NCI-H1436 treated with DMSO at 0.1 percent for 48 hours (cell line): ENCODE data around the gene PLA2G1B.
A peak's percentile ranks its signal among the peaks of the same experiment; 100 is the strongest.

Source experiments
- DNase-seq: peaks from one replicate; lab custom pipeline; 2025; lab: John Stamatoyannopoulos, UW

The PLA2G1B gene

GRCh38 chr12:120327593-120327992 lies at the start of gene PLA2G1B:
TSS of gene PLA2G1B (minus strand) at chr12:120327779. CDS start at chr12:120327753, 26 bp downstream.
- no peak for DNase-seq

GRCh38 chr12:120376934-120377572 lies 49.5 kb upstream of the PLA2G1B start:
- DNase-seq: no peak

DNA sequence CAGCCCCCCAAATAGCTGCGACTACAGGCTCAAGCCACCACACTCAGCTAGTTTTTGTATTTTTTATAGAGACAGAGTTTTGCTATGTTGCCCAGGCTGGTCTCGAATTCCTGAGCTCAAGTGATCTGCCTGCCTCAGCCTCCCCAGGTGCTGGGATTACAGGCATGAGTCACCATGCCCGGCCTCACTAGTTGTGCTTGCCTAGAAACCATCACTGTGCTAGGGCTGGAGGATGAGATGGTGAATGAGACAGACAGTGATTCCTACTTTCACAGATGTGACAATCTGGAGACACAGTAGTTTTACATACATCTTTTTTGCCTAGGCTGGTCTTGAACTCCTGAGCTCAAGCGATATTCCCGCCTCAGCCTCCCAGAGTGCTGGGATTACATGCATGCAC lies 48.8 kb upstream of the PLA2G1B start:
- no peak for DNase-seq

DNA sequence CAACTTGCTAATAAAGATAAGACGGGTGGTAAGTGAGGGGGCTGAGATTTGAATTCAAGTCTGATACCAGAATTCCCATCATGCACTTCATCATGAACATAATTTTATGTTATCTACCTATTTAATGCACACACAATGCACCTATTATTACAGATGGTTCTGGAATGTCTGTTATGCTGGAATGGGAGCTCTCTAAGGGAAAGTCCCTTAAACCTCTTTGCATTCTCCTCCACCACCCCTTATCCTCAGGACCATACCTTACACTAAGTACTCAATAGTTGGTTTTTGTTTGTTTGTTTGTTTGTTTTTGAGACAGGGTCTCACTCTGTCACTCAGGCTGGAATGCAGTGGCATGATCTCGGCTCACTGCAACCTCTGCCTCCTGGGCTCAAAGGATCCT lies 48.4 kb upstream of the PLA2G1B start:
- DNase-seq: no peak

DNA sequence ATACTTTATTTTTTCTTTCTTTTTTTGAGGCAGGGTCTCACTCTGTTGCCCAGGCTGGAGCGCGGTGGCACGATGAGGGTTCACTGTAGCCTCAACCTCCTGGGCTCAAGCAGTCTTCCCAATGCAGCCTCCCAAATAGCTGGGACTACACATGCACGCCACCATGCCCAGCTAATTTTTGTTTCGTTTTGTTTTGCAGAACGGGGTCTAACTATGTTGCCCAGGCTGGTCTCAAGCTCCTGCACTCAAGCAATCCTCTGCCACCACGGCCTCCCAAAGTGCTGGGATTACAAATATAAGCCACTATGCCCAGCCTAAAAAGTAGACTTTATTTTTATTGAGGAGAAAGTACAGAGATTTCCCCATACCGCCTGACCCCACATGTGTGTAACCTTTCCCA lies 46.1 kb upstream of the PLA2G1B start:
- DNase-seq: no peak

GRCh38 chr12:120370343-120371243 lies 43.0 kb upstream of the PLA2G1B start:
- DNase-seq: no peak

DNA sequence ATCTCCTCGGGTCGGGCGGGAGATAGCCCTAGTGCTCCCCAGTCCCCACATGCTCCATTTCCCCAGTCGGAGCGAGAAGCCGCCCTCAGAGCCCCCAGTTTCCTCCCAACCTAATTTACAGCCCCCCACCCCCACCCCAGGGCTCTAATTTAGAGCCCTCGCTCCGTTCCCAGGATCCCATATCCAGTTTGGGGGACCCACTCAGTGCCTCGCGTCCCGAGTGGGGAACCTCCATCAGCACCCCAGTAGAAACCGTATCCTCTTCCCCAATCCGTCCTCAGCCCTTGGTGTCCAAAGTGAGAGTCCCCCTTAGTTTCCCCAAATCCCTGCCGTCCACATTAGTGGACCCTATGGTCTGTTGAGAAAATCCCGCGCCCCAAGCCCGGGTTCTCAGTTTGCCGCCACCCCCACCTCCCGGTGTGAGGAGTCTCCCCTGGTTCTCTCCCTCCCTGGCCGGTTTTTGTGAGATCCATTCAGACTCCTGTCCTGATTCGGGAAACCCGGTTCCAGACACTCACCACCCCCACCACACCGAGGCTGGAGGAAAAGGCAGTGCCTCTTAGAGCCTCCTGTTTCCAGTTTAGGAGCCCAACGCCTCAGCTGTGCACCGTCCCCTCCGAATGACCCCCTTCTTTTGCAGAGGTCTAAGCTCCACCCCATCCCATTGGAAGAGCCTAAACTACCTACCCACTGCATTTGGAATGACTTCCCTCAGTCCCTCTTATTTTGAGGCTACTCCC lies 42.2 kb upstream of the PLA2G1B start:
- no peak for DNase-seq

GRCh38 chr12:120368789-120369602 lies 41.4 kb upstream of the PLA2G1B start, which contains the start of gene MSI1:
TSS of gene MSI1 (minus strand) at chr12:120369164. CDS start at chr12:120369091, 73 bp downstream.
- DNase-seq: no peak

- no peak for DNase-seq
Observed at GRCh38 chr12:120367924-120368788, 40.6 kb upstream of the PLA2G1B start.

- DNase-seq: no peak
Observed at GRCh38 chr12:120367233-120367923, 39.8 kb upstream of the PLA2G1B start.

DNA sequence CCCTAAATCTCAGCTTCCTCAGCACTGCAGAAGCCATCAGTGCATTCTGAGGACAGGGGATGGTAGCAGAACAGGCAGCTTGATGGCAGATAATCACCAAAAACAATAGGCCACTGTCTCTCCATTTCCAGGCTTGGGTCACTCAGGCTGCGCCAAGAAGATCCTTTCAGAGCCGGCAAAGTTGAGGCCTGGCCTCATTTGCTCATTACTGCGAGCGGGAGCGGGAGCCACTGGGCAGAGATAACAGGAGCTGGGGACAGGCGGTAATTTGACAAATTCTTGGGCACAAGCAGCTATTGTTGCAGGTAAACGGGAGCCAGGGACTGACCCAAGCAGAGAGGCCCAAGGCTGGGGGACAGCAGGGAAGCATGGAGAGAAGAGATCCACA lies 39.3 kb upstream of the PLA2G1B start:
- no peak for DNase-seq

DNA sequence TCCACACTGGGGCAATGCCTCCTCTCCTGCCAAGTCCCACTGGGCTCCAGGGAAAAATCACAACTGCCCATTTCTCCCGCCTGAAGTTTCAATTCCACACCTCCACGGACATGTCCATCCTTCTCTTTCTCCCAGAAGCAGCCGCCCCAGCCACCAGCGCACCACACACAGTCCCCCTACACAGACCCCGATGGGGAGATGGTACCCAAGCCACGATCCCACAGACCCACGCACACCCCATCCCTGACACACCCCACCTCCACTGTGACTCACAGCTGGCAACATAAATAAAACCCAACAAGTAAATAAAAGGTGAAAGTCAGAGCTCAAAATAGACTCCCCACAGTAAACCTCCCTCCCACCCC lies 38.7 kb upstream of the PLA2G1B start:
- DNase-seq: no peak

DNA sequence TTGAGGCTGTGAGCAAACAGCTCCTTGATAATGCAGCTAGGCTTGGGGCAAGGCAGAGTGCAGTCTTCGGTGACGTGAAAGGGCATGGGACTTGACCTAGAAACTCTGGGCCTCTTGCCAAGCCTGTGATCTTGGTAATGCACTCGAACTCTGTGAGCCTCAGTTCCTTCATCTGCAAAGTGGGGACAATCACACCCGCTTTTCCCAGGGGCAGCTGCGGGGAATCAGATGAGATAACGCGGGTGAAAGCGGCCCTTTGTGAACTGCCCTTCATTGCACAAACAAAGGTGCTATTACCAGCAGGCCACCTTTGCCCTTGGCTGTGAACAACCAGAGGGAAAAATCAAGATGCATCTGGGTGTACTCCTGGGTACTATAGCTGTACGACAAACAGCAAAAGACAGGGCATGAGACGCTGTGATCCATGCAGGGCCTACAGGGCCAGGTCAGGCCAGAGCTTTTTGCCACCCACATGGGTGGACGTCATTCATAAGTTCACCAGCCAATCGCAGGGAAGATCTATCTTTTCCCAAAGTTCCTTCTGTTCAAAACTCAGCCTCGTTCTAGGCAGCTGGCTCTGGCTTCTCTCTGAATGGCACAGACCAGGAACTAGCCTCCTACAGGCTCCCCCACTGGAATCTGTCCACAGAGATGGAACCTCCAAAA lies 38.2 kb upstream of the PLA2G1B start:
- no peak for DNase-seq

DNA sequence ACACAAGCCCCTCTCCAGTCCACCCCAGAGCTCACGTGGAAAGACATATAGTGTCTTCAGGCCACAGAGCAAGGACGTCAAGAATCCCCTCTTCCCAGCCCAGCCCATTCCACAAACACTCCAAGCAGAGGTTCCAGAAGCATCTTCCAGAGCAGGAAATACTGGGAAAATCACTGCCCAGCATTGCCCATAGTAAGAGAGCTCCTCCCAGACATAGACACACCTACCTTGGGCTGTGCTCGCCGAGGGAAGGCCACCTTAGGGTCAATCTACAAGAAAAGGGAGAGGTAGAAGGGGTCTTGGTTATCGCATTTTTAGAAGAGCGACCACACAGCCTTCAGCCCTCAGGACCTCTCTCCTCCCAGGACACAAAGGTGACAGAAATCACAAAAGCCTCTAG lies 36.9 kb upstream of the PLA2G1B start:
- DNase-seq: no peak

- DNase-seq: no peak
Observed at GRCh38 chr12:120363274-120363855, 35.8 kb upstream of the PLA2G1B start.

DNA sequence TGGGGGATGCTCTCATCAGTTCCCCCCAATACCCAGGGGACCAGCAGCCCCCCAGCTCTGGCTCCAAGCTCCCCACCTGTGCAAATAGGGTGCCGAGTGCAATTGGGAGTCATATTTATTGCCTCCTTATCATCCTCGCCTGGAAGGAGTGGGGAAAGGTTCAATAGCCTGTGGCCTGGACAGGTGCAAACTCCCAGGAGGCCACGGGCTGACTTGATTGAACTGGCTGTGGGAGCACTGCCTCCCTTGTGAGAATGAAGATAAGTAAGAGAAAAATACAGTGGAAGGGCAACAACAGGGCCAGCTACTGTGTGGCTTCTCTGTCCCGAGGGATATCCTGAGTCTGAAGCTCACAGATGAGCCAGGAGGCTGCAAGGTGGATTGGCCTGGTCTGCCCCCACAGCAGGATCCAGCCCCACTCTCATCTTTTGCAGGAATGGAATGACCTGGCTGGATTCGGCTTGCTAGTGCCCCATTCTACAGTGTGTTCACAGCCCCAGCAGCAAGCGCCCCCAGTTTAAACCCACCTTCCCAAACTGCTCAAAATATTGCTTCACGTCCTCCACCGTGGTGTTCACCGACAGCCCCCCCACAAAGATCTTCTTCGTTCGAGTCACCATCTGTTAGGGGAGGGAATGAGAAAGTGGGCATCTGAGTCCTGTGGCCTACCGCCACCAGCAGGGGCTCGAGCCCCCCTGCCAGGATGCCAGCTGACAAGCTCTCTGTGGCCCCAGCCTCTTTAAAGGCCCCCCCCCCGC lies 35.1 kb upstream of the PLA2G1B start:
- DNase-seq: no peak

DNA sequence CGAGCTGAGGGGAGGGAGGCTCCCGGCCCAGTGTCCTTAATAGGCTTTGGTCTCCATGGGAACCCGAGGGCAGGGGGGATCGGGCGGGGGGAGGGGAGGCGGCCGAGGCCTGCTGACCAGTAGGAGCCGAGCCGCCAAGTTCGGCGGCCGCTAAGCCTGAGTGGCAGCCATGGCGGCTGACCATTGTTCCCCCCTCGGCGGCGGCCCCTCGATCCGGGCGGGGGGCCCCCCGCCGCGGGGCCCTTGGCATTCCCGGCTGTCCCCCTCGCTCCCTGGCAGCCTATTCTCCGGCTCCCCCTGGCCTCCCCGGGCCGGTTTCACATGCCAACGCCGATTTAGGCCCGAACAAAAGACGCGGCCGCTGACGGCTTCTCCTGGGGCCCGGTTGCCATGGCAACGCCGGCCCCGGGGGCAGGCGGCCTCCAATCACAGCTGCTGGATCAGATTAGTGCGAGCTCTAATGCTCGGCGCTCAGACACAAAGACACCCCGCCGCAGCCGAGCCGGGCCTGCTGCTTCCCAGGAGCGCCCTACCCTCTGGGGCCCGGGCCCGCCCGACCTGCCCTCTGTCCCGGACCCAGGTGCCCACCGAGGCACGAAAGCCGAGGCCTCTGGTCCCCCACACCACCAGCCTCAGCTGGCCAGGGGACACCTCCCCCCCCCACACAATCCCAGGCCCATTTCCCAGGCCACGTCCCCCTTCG lies 34.1 kb upstream of the PLA2G1B start:
- DNase-seq: peak; percentile 82

GRCh38 chr12:120359128-120359527 lies 31.5 kb upstream of the PLA2G1B start:
- no peak for DNase-seq
